A673 (cell line): ENCODE results near the gene FOXA2.

Experiments
- CTCF ChIP-seq: fragments of 300-800, 200-600 bp; sonication (generic); conservative IDR thresholded peaks from 2 replicates; pipeline ENCODE4 v1.5.1; 2017; ENCODE audit warnings: low read depth, mild to moderate bottlenecking, antibody characterized with exemption, low read length, moderate library complexity, mixed read lengths
- EZH2 ChIP-seq: fragments of 200-600 bp; sonication (generic); IDR thresholded peaks from 2 replicates; pipeline ENCODE4 v1.6.1; 2017; ENCODE audit warnings: borderline replicate concordance, low read depth, mild to moderate bottlenecking, mixed read lengths, antibody characterized with exemption, low read length; ENCODE audit not compliant: poor library complexity, severe bottlenecking

DNA sequence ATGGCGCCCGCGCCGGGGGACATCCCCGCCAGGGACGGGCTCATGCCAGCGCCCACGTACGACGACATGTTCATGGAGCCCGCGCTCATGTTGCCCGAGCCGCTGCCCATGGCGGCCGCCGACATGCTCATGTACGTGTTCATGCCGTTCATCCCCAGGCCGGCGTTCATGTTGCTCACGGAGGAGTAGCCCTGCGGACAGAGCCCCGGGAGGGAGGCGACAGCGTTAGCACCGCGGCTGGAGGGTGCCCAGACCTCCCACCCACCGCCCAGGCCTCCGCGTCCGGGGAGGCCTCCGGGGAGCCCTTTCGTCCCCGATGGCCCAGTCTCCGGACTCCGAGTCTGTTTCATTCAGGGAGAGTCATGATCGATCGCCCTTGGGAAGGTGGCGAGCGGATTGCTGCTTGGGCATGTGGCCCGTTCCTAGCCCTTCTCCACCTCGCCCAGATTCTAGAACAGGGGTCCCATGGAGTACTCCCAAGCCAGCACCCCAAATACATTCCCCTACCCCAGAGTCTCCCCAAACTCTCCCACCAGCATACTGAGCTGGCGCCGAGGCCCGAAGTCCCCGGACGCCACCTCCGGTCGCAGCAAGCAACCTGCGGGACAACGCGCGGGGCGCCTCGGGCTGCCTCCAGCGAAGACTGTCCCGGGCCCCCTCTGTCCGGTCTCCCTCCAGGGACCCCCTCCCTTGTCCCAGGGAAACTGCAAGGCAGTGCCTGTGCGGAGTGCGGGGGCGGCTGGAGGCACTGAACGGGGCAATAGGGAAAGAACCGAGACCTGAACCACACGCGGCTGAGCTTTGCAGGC, 1.2 kb downstream of the FOXA2 start:
- no peak for TF ChIP-seq CTCF
- peak; percentile 79 for TF ChIP-seq EZH2
